MM.1S (cell line): ENCODE measurements around the gene TBC1D13.

Source experiments
- DNase-seq: peaks from one replicate; pipeline ENCODE4 v3.0.0-alpha.2; 2015
- H2AFZ ChIP-seq: fragments of 300-600 bp; sonication (generic); 2 replicates; pipeline ENCODE4 v1.6.0; 2016; ENCODE audit warnings: antibody characterized with exemption, low read length
- H3F3A ChIP-seq: fragments of 300-600 bp; sonication (generic); 2 replicates; pipeline ENCODE4 v1.6.1; 2016; ENCODE audit warnings: mild to moderate bottlenecking, antibody characterized with exemption, low read length, moderate library complexity, mixed read lengths; ENCODE audit not compliant: insufficient read depth
- H3K27ac ChIP-seq: fragments of 300-600 bp; sonication (generic); 2 replicates; pipeline ENCODE4 v1.5.1; 2016; ENCODE audit warnings: mild to moderate bottlenecking, low read length
- H3K27me3 ChIP-seq: fragments of 300-600 bp; sonication (generic); replicated peaks from 2 replicates; pipeline ENCODE4 v1.6.0; 2016; ENCODE audit warnings: low read length; ENCODE audit not compliant: insufficient read depth
- H3K36me3 ChIP-seq: fragments of 300-600 bp; sonication (generic); replicated peaks from 2 replicates; pipeline ENCODE4 v1.6.1; 2016; ENCODE audit warnings: mild to moderate bottlenecking, low read length, mixed read lengths; ENCODE audit not compliant: insufficient read depth
- H3K4me1 ChIP-seq: fragments of 300-600 bp; sonication (generic); 2 replicates; pipeline ENCODE4 v1.6.1; 2016; ENCODE audit warnings: low read length, mixed read lengths
- H3K4me2 ChIP-seq: fragments of 300-600 bp; sonication (generic); 2 replicates; pipeline ENCODE4 v1.6.0; 2016; ENCODE audit warnings: low read depth, low read length
- H3K4me3 ChIP-seq: fragments of 300-600 bp; sonication (generic); 2 replicates; pipeline ENCODE4 v1.5.1; 2016; ENCODE audit warnings: low read length, mixed read lengths
- H3K79me2 ChIP-seq: fragments of 300-600 bp; sonication (generic); 2 replicates; pipeline ENCODE4 v1.6.1; 2016; ENCODE audit warnings: mixed run types, low read length, mixed read lengths
- H3K9ac ChIP-seq: fragments of 300-600 bp; sonication (generic); 2 replicates; pipeline ENCODE4 v1.6.1; 2016; ENCODE audit warnings: low read length, mixed read lengths
- H3K9me2 ChIP-seq: fragments of 300-600 bp; sonication (generic); replicated peaks from 2 replicates; pipeline ENCODE4 v1.6.1; 2016; ENCODE audit warnings: mild to moderate bottlenecking, low read length, mixed read lengths; ENCODE audit not compliant: insufficient read depth
- H3K9me3 ChIP-seq: fragments of 300-600 bp; sonication (generic); replicated peaks from 2 replicates; pipeline ENCODE4 v1.6.1; 2016; ENCODE audit warnings: mild to moderate bottlenecking, low read length, mixed read lengths; ENCODE audit not compliant: insufficient read depth
- H4K20me1 ChIP-seq: fragments of 300-600 bp; sonication (generic); 2 replicates; pipeline ENCODE4 v1.6.1; 2016; ENCODE audit warnings: mild to moderate bottlenecking, low read length, moderate library complexity, mixed read lengths; ENCODE audit not compliant: insufficient read depth
- CTCF ChIP-seq: fragments of 300-600 bp; sonication (generic); IDR thresholded peaks from 2 replicates; pipeline ENCODE4 v1.5.1; 2016; ENCODE audit warnings: antibody characterized with exemption, low read length, mixed read lengths
- EZH2 ChIP-seq: fragments of 300-600 bp; sonication (generic); optimal IDR thresholded peaks from 2 replicates; pipeline ENCODE3; 2017; ENCODE audit warnings: low read depth, mild to moderate bottlenecking, antibody characterized with exemption, low read length, mixed read lengths
- EZH2phosphoT487 ChIP-seq: fragments of 300-600 bp; sonication (generic); IDR thresholded peaks from 2 replicates; pipeline ENCODE4 v1.6.1; 2018; ENCODE audit warnings: antibody characterized with exemption, low read length

Gene TBC1D13

GRCh38 chr9:128785427-128785826, 1.6 kb upstream of the TBC1D13 start:
- H3K79me2 ChIP-seq = peaks cover 19% of the 10 kb centered on the region
- H4K20me1 ChIP-seq = no peaks in the 10 kb centered on the region
- H3K4me3 ChIP-seq = no peak overlapping the region
- H3K9me2 ChIP-seq = no peaks in the 10 kb centered on the region
- H3K9me3 ChIP-seq = no peaks in the 10 kb centered on the region
- H2AFZ ChIP-seq = no peak overlapping the region
- peaks cover 16% of the 10 kb centered on the region for H3K4me1 ChIP-seq
- H3F3A ChIP-seq = peaks cover 9% of the 10 kb centered on the region; the same call in 1 of the 2 replicates
- H3K36me3 ChIP-seq = no peaks in the 10 kb centered on the region
- no peak overlapping the region for H3K4me2 ChIP-seq
- no peak overlapping the region for H3K27ac ChIP-seq
- H3K9ac ChIP-seq = no peak overlapping the region
- no peaks in the 10 kb centered on the region for H3K27me3 ChIP-seq
- TF ChIP-seq EZH2phosphoT487 (no peak), CTCF (no peak), EZH2 (no peak)
- DNase-seq = no peak

- H3K79me2 ChIP-seq = peaks cover 19% of the 10 kb centered on the region
- H3K9me2 ChIP-seq = no peaks in the 10 kb centered on the region
- H3K27me3 ChIP-seq = no peaks in the 10 kb centered on the region
- TF ChIP-seq EZH2 (no peak), CTCF (no peak), EZH2phosphoT487 (no peak)
- no peaks in the 10 kb centered on the region for H3K36me3 ChIP-seq
- peak overlapping the region; percentile 99 for H2AFZ ChIP-seq
- H3K9ac ChIP-seq = peak overlapping the region; percentile 83
- peak overlapping the region; percentile 98 for H3K4me2 ChIP-seq
- H3K27ac ChIP-seq = no peak overlapping the region
- H3K4me1 ChIP-seq = peaks cover 9% of the 10 kb centered on the region
- no peaks in the 10 kb centered on the region for H4K20me1 ChIP-seq
- peak overlapping the region; percentile 97 for H3K4me3 ChIP-seq
- peak; percentile 10 for DNase-seq
- no peaks in the 10 kb centered on the region for H3K9me3 ChIP-seq
- H3F3A ChIP-seq = no peaks in the 10 kb centered on the region
These were observed 606 bp downstream of the TBC1D13 start for GRCh38 chr9:128787659-128788058.

GRCh38 chr9:128788445-128788844, 1.4 kb downstream of the TBC1D13 start:
- Histone ChIP-seq H2AFZ (no peak overlapping the region), H3K9me3 (no peaks in the 10 kb centered on the region), H3K9ac (no peak overlapping the region), H3K27ac (no peak overlapping the region), H3K36me3 (no peaks in the 10 kb centered on the region), H3K4me2 (peak overlapping the region; percentile 98), H3F3A (no peaks in the 10 kb centered on the region), H3K4me3 (0 out of 2 replicates have a peak overlapping the region, but pooled peaks have one; percentile 97), H3K79me2 (peaks cover 19% of the 10 kb centered on the region), H3K4me1 (peaks cover 9% of the 10 kb centered on the region), H3K9me2 (no peaks in the 10 kb centered on the region), H4K20me1 (no peaks in the 10 kb centered on the region), H3K27me3 (no peaks in the 10 kb centered on the region)
- no peak for DNase-seq
- TF ChIP-seq CTCF (no peak), EZH2phosphoT487 (no peak), EZH2 (no peak)
